Aorta (tissue), 5 donors: ENCODE data around the gene BTBD16. TPM values are rescaled to one million over a fixed set of nuclear protein-coding genes. Genes with fewer than 3 reads are reported as not detected.

Source experiments
- ATAC-seq: fragments of 200-7000 bp; cut with Tn5 transposase; one replicate; pipeline ENCODE4 v1.9.1; 2022; ENCODE audit warnings: moderate library complexity; ENCODE audit not compliant: low FRiP score
- DNase-seq, 2 donors: peaks; one replicate each; pipeline ENCODE4 v3.0.0-alpha.2; 2020
- H3K27ac ChIP-seq, 2 donors: one replicate each; pipeline ENCODE4 v1.5.1; 2013; ENCODE audit warnings: low read length in 2 of 2, mild to moderate bottlenecking in 2 of 2, moderate library complexity in 2 of 2, control low read depth in 1 of 2, inconsistent platforms in 1 of 2, low read depth in 1 of 2
- H3K27me3 ChIP-seq, 2 donors: one replicate each; pipeline ENCODE4 v1.6.1; 2013; ENCODE audit warnings: control low read depth in 1 of 2, low read length in 1 of 2, mild to moderate bottlenecking in 1 of 2, moderate library complexity in 1 of 2; ENCODE audit not compliant: insufficient read depth in 2 of 2, control insufficient read depth in 1 of 2
- H3K36me3 ChIP-seq, 2 donors: one replicate each; pipeline ENCODE4 v1.6.1; 2013; ENCODE audit warnings: control low read depth in 1 of 2, low read length in 1 of 2, mild to moderate bottlenecking in 1 of 2; ENCODE audit not compliant: insufficient read depth in 2 of 2, control insufficient read depth in 1 of 2
- H3K4me1 ChIP-seq, 2 donors: one replicate each; pipeline ENCODE4 v1.6.1; 2013; ENCODE audit warnings: low read length in 2 of 2, control low read depth in 1 of 2, mild to moderate bottlenecking in 1 of 2, moderate library complexity in 1 of 2; ENCODE audit not compliant: insufficient read depth in 2 of 2, control insufficient read depth in 1 of 2
- H3K4me3 ChIP-seq, 2 donors: one replicate each; pipeline ENCODE4 v1.5.1; 2013; ENCODE audit warnings: low read length in 2 of 2, control low read depth in 1 of 2, mild to moderate bottlenecking in 1 of 2
- H3K9me3 ChIP-seq: one replicate; pipeline ENCODE4 v1.6.1; 2013; ENCODE audit warnings: mild to moderate bottlenecking, low read length; ENCODE audit not compliant: control insufficient read depth
- WGBS, 2 donors: extraction: QIAGEN DNeasy Blood & Tissue Kit; methylation state at CpG; one replicate each; pipeline ENCODE4 v1.1.7; 2013; 5-methylcytosine and 5-hydroxymethylcytosine counted together
- intact Hi-C, 2 donors: fragments of 100-400 bp; cut with DNase I; formaldehyde crosslinking; loops; one replicate each; pipeline versions ENCODE4 v1.14.2 to v1.15.0; 2022
- polyA plus RNA-seq, 2 donors: library from polyadenylated mRNA; stranded (reverse); fragments of 200-250 nt; gene quantifications; one replicate each; pipeline ENCODE4 v1.2.3, GENCODE V29; 2013
- total RNA-seq, 2 donors: library from RNA; stranded (reverse); fragmentation: NEBNext Ultra II Directional; extraction: Animal tissue kit (Norgen Biotek cat#: 25700); gene quantifications; one replicate each; pipeline ENCODE4 v1.2.1, GENCODE V29; 2021
- donor health status: healthy with polysubstance abuse.
- donor health status: Bipolar disorder and iron deficiency.
- donor health status: DM: no; HTN: no; CAD: no.
- donor health status: DM: no; HTN: no; CAD: no.
- donor health status: DM: yes; HTN: yes; CAD: no.

The BTBD16 gene
- total and polyA plus RNA-seq, 4 donors = 1.2 to 2.4 (median 2.3) TPM; not detected in 1

- 88 to 91% methylated on average over 11 of the region's 11 CpGs for whole genome bisulfite sequencing, 2 donors
- ATAC-seq = no peak
- H3K36me3 ChIP-seq = peaks cover 2 to 6% of the 10 kb centered on the region in 2 donors
These were observed 19.4 kb upstream of the BTBD16 start for GRCh38 chr10:122251459-122252255.

DNA sequence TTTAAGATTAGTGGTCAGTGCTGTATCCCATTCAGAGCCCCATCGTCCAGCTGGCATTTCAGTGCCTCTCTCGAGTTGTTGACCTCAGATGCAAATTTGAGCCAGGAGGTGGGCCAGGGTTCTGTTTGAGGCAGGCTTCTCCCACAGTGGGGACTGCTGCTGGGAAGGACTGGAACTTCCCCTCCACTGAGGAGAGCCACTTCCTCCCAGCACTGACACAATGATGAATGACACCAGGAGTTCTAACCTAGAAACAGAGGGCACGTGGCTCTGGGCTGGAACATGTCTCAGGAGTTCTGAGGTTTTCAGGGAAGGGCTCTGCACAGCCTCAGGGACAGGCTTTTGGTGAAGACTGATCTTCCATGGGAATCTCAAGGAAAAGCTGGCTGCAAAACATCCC lies 18.3 kb upstream of the BTBD16 start:
- H3K4me1 ChIP-seq = no peaks in the 10 kb centered on the region
- 16 to 30% methylated on average over 3 of the region's 3 CpGs for WGBS, 2 donors
- no peak overlapping the region for H3K27ac ChIP-seq
- peaks cover 4 to 6% of the 10 kb centered on the region in 2 donors for H3K36me3 ChIP-seq
- ATAC-seq (no peak), DNase-seq (no peak)
- no peaks in the 10 kb centered on the region for H3K9me3 ChIP-seq
- intact Hi-C loops = no loop called here
- H3K27me3 ChIP-seq = no peaks in the 10 kb centered on the region
- H3K4me3 ChIP-seq = no peak overlapping the region

More at GRCh38 chr10:122251459-122252255, 19.4 kb upstream of the BTBD16 start:
- intact Hi-C loops = no loop called here
- Histone ChIP-seq H3K27me3 (no peaks in the 10 kb centered on the region), H3K4me1 (no peaks in the 10 kb centered on the region), H3K9me3 (no peaks in the 10 kb centered on the region), H3K4me3 (no peak overlapping the region), H3K27ac (no peak overlapping the region)
- no peak for DNase-seq

DNA sequence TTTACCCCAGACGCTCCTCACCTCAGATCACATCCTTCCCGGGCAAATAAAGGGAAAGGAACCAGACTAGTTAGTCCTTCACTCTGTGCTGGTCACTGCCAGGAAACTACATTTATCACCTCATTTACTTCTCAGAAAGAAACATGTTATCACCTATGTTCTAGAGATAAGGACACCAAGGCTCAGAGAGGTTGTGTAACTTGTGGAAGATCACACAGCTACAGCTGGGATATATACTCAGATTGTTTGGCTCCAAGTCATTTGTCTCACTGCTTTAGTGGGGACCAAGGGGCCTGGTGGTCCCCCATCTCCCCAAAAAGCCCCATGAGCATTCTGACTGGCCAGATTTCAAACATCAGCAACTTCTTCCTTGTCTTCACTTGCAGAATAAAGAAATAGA lies 17.5 kb upstream of the BTBD16 start:
- Histone ChIP-seq H3K4me1 (no peaks in the 10 kb centered on the region), H3K36me3 (peaks cover 4 to 6% of the 10 kb centered on the region in 2 donors), H3K4me3 (no peak overlapping the region), H3K9me3 (no peaks in the 10 kb centered on the region), H3K27me3 (no peaks in the 10 kb centered on the region), H3K27ac (no peak overlapping the region)
- intact Hi-C loops = no loop called here
- no peak for DNase-seq
- WGBS, 2 donors = 95 to 97% methylated on average over 2 of the region's 2 CpGs
- no peak for ATAC-seq

DNA sequence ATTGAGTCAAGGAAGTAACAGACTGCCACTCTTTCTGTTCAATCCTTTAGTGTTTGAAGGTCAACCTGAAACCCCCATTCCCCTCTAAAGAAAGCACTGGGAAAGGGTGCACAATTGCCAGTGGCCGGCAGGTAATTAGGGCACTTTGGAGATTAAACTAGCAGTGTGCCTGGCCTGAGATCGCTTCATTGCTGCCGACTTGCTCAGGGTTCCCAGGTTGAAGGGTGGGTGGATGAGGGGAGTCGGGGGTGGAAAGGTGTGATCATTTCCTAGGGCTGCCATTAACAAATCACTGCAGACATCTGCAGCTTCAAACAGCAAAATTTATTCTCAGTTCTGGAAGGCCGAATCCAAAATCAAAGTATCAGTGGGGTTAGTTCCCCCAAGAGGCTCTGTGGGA lies 16.3 kb upstream of the BTBD16 start:
- Histone ChIP-seq H3K9me3 (no peaks in the 10 kb centered on the region), H3K27ac (no peak overlapping the region), H3K4me1 (no peaks in the 10 kb centered on the region), H3K27me3 (no peaks in the 10 kb centered on the region), H3K36me3 (peaks cover 0 to 4% of the 10 kb centered on the region in 2 donors), H3K4me3 (no peak overlapping the region)
- DNase-seq = no peak
- 77 to 85% methylated on average over 5 of the region's 5 CpGs for WGBS, 2 donors
- intact Hi-C loops = no loop called here
- ATAC-seq = no peak

- intact Hi-C loops = no loop called here
- Histone ChIP-seq H3K4me3 (no peak overlapping the region), H3K36me3 (peaks cover 0 to 4% of the 10 kb centered on the region in 2 donors), H3K27ac (no peak overlapping the region), H3K27me3 (no peaks in the 10 kb centered on the region), H3K4me1 (no peaks in the 10 kb centered on the region), H3K9me3 (no peaks in the 10 kb centered on the region)
- DNase-seq (no peak), ATAC-seq (no peak)
- WGBS, 2 donors = 83 to 84% methylated on average over 14 of the region's 14 CpGs
These were observed 15.4 kb upstream of the BTBD16 start for GRCh38 chr10:122255509-122256301.

GRCh38 chr10:122257041-122257440 lies 14.1 kb upstream of the BTBD16 start:
- Histone ChIP-seq H3K4me1 (no peaks in the 10 kb centered on the region), H3K27ac (no peak overlapping the region), H3K9me3 (no peaks in the 10 kb centered on the region), H3K4me3 (no peak overlapping the region), H3K27me3 (no peaks in the 10 kb centered on the region), H3K36me3 (peaks cover 0 to 3% of the 10 kb centered on the region in 2 donors)
- intact Hi-C loops = no loop called here
- no peak for ATAC-seq
- 58 to 64% methylated on average over 3 of the region's 3 CpGs for WGBS, 2 donors
- DNase-seq = no peak

DNA sequence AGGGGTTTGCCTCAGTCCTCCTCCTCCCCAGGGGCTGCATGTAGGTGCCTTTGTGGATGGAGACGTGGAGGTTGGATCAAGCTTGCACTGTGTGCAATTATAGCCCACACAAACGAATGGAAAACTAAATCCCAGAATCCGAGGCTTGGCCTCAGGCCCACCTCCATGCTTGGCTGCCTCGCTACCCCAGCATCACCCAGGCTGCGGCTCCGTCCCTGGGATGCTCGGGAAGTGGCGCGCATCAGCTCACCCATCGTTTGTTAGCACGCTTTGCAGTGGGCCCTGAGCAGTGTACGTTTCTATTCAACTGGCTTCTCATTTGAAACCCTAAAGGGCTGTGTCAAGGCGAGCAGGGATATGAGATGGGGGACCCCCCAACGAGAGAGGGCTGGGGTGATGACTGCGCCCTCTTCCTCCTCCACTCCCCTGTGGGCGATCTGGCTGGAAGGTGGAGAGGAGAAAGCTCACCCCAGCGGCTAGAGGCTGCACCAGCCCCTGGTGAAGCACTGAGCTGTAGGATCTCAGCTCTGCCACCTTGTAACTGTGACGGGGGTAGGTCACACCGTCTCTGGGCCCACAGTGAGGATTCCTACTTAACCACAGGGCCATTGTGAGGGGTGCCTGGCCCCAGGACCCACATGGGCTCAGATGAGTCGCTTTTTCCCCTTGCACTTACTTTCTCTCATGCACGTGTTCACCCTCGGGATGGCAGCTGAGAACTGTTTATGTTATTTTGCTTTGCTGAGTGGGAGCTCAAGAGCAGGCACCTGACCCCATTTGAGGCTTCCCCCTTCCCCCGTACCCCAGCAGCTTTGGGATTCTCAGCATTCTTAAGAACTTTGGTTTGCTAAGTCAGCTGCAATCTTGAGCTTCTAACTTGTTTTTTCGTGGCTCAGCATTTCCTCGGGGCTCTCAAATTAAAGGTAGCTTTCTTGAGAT lies 12.7 kb upstream of the BTBD16 start:
- H3K36me3 ChIP-seq = peaks cover 0 to 3% of the 10 kb centered on the region in 2 donors
- peaks cover 1% of the 10 kb centered on the region for H3K9me3 ChIP-seq
- no peak overlapping the region for H3K4me3 ChIP-seq
- H3K27me3 ChIP-seq = no peaks in the 10 kb centered on the region
- intact Hi-C loops = no loop called here
- no peak overlapping the region for H3K27ac ChIP-seq
- DNase-seq = no peak
- no peaks in the 10 kb centered on the region for H3K4me1 ChIP-seq
- no peak for ATAC-seq
- 58 to 63% methylated on average over 24 to 25 of the region's 25 CpGs for WGBS, 2 donors

DNA sequence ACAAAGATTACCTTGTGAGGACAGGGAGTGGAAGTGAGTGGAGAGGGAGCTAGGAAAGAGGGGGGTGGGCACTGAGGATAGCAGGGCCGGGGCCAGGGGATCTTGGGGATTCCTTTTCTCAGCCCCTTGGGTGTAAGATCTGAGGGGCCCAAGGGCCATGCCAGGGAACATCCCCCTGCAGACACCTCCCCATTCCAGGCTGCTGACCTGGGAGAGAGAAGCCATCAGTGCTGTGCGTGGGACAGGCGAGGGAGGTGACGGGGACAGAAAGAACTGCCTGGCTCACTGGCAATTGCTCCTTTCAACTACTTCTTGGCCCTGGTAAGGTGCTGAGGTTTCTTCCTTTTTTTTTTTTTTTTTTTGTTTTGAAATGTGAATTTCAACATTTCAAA lies 12.0 kb upstream of the BTBD16 start:
- ATAC-seq (no peak), DNase-seq (no peak)
- no peaks in the 10 kb centered on the region for H3K27me3 ChIP-seq
- H3K4me1 ChIP-seq = no peaks in the 10 kb centered on the region
- 88 to 91% methylated on average over 4 of the region's 4 CpGs for WGBS, 2 donors
- H3K9me3 ChIP-seq = peaks cover 1% of the 10 kb centered on the region
- intact Hi-C loops = no loop called here
- no peak overlapping the region for H3K4me3 ChIP-seq
- peaks cover 0 to 3% of the 10 kb centered on the region in 2 donors for H3K36me3 ChIP-seq
- no peak overlapping the region for H3K27ac ChIP-seq
